PFSK-1 (cell line): ENCODE data around the gene KRT73.

Source experiments
- FOXP2 ChIP-seq: optimal IDR thresholded peaks from 2 replicates; pipeline ENCODE3; 2011; ENCODE audit warnings: borderline replicate concordance, control low read depth, inconsistent platforms; ENCODE audit not compliant: insufficient read depth; ENCODE audit errors: extremely low read length, extremely low read depth
- POLR2AphosphoS5 ChIP-seq: IDR thresholded peaks from 2 replicates; pipeline ENCODE4 v1.6.1; 2012; ENCODE audit warnings: low read depth, mild to moderate bottlenecking, control low read depth, low read length, moderate library complexity
- SIN3A ChIP-seq: IDR thresholded peaks from 2 replicates; pipeline ENCODE4 v1.6.1; 2012; ENCODE audit warnings: mild to moderate bottlenecking, low read length, moderate library complexity, borderline replicate concordance; ENCODE audit not compliant: insufficient read depth
- TAF1 ChIP-seq: IDR thresholded peaks from 2 replicates; pipeline ENCODE4 v1.6.1; 2012; ENCODE audit warnings: low read length, control low read depth, borderline replicate concordance; ENCODE audit not compliant: insufficient read depth
- TF ChIP-seq, protein P1 (sequence below), 2 experiments: IDR thresholded peaks; 2 replicates each; pipeline versions ENCODE4 v1.6.1 to v1.8.0; 2011 to 2012; ENCODE audit warnings: low read depth in 2 of 2, low read length in 2 of 2, control low read depth in 1 of 2, inconsistent platforms in 1 of 2, mild to moderate bottlenecking in 1 of 2, moderate library complexity in 1 of 2; ENCODE audit not compliant: insufficient read depth in 1 of 2

The KRT73 gene

DNA sequence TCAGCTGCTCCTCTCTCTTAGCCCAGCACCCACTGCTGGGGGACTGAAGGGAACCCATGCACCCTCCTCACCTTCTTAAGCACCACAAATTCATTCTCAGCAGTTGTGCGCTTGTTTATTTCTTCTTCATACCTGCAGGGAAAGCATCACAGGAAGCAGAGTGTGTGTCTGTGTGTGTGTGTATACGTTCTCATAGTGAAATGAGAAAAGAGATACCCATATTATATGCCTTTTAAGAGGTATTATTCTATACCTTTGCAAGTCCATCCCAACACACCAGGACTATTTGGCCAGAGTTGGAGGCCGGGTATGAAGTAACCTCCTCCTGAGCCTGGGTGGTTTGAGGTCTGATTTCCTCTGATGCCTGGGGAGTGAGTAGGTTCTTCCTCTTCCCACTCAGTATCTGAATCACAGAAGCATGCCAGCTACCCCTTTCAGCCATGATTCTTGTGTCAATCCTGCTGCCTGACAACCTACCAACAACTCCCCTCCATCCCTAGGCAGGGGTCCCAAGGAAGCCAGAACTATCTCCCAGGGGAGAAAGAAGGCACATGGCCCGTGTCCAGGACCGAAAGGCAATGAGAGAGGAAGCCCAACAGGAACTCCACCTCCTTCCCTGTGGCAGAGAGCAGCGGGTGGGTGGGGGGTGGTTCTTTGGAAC, 3.0 kb downstream of the KRT73 start:
- no peak for TF ChIP-seq FOXP2

DNA sequence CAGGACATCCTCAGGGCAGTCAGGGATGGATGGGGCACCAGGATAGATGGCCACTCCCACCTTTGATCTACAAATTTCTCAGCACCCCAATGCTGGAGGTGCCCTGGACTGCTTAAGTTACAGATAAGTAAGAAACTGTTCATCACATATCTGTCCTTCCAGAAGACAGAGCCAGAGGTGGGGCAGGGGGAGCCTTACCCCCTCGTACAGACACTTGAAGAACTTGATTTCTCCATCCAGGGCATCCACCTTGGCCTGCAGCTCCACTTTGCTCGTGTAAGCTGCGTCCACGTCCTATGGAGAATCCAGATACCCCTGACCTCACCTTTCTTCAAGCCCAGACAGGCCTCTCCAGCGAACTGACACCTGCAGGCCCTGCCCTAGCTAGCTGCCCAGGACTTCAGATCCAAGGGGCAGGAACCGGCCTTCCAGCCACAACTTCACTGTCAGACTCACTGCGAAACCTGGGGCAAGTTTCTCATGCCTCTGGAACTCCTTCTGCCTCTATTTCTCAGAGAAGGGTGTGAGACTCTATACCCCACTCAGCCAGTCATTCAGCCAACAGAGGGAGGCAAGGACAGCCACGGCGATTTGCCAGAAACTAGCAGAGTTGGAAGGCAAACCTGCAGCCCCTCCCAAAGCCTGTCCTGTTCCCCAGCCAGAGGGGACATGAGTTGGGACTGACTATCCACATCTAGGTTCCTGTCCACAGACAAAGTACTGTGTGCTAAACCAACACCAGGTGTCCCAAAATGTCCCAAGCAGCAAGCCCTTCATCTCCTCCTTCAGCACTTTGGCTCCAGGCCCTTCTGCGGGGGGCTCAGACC, 3.8 kb downstream of the KRT73 start:
- TF ChIP-seq, protein P1, sequence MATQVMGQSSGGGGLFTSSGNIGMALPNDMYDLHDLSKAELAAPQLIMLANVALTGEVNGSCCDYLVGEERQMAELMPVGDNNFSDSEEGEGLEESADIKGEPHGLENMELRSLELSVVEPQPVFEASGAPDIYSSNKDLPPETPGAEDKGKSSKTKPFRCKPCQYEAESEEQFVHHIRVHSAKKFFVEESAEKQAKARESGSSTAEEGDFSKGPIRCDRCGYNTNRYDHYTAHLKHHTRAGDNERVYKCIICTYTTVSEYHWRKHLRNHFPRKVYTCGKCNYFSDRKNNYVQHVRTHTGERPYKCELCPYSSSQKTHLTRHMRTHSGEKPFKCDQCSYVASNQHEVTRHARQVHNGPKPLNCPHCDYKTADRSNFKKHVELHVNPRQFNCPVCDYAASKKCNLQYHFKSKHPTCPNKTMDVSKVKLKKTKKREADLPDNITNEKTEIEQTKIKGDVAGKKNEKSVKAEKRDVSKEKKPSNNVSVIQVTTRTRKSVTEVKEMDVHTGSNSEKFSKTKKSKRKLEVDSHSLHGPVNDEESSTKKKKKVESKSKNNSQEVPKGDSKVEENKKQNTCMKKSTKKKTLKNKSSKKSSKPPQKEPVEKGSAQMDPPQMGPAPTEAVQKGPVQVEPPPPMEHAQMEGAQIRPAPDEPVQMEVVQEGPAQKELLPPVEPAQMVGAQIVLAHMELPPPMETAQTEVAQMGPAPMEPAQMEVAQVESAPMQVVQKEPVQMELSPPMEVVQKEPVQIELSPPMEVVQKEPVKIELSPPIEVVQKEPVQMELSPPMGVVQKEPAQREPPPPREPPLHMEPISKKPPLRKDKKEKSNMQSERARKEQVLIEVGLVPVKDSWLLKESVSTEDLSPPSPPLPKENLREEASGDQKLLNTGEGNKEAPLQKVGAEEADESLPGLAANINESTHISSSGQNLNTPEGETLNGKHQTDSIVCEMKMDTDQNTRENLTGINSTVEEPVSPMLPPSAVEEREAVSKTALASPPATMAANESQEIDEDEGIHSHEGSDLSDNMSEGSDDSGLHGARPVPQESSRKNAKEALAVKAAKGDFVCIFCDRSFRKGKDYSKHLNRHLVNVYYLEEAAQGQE (IDR thresholded peaks at IDR 0.05; ENCODE audit: insufficient read depth in 1 of 2, low read depth in 2 of 2, low read length in 2 of 2), result no peak
- TF ChIP-seq TAF1 (no peak), SIN3A (no peak), FOXP2 (no peak), POLR2AphosphoS5 (no peak)

DNA sequence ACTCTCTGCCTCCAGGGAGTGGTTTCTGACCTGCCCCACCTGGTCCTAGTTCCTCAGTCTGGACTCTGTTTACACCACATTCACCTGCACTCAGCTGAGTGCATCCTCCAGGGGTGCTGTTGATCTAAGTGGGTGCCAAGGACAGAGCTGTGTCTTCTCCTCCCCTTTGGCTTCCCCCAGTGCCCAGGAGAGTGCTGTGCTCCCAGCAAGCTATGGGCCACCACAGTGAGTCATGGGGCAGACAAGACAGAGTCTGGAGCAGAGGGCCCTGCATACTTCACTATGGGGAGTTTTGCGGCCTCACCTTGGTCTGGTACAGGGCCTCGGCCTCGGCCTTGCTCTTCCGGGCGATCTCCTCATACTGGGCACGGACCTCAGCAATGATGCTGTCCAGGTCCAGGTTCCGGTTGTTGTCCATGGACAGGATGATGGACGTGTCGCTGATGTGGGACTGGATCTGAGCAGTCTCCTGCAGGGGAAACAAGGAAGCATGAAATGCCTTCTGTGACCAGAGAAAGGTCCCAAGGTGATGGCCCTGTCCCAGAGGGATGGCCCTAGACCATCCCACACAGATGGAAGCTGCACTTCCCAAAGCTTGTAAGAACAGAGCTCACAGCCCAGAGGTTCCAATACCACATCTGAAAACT, 4.9 kb downstream of the KRT73 start:
- no peak for TF ChIP-seq FOXP2
- TF ChIP-seq POLR2AphosphoS5, result no peak
- TF ChIP-seq, protein P1 (IDR thresholded peaks at IDR 0.05; ENCODE audit: insufficient read depth in 1 of 2, low read depth in 2 of 2, low read length in 2 of 2), result no peak
- no peak for TF ChIP-seq SIN3A
- TF ChIP-seq TAF1, result no peak

DNA sequence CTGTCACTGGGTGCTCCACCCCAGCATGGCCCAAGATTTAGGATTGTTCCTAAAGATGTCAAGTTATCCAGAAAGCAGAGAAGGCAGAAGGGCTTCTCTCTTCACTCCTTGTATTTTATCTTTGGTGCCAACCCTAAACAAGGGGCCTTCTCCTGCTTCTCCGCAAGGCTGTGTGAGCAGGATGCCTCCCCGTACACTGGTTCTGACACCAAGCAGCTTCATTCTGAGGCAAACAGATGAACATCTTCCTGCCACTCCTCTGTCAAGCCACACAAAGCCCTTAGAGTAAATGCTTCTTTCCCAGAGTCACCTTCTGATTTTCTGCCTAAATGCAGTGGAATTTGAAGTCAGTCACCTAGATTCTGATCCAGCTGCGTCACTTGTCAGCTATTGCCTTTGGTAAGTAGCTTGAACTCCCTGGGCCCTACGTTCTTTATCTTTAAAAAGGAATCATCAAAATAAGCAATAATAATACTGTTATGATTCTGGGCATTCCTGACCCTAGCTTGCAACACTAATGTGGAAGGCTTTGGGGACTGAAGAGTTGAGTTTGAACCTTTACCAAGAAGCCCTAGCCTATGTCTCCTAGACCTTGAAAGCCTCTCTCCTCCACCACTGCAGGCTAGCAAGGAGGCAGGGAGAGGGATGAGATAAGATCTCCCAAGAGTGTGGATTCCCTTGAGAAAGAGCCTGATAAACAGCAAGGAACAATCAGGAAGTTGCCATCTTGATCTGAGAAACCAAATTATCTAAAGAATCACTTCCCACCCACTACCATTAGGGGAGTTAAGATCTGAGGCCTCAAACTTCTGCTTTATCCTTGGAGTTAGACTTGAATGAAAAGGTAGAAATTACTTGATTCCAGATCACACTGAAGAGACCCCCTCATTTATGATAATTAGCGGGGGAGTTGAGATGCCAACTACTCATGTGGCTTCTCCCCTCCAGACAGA, 5.7 kb downstream of the KRT73 start:
- TF ChIP-seq FOXP2, result no peak
- TF ChIP-seq SIN3A, result no peak
- TF ChIP-seq TAF1, result no peak
- TF ChIP-seq, protein P1 (IDR thresholded peaks at IDR 0.05; ENCODE audit: insufficient read depth in 1 of 2, low read depth in 2 of 2, low read length in 2 of 2), result no peak
- TF ChIP-seq POLR2AphosphoS5, result no peak

- no peak for TF ChIP-seq FOXP2
- no peak for TF ChIP-seq SIN3A
- no peak for TF ChIP-seq POLR2AphosphoS5
- TF ChIP-seq, protein P1 (IDR thresholded peaks at IDR 0.05; ENCODE audit: insufficient read depth in 1 of 2, low read depth in 2 of 2, low read length in 2 of 2), result no peak
- no peak for TF ChIP-seq TAF1
Measured at GRCh38 chr12:52611080-52611468, 7.3 kb downstream of the KRT73 start.
